Adipose tissue (tissue), 3 donors: Measurements from ENCODE around the gene THY1. TPM values are rescaled to one million over a fixed set of nuclear protein-coding genes. Genes with fewer than 3 reads are reported as not detected.
"Not testable (repeated sequence)": the region's sequence is repeated elsewhere in the genome, so short reads cannot be mapped to it uniquely, and the experiment has no call there.

Source experiments
- H3K27ac ChIP-seq: one replicate; pipeline ENCODE4 v1.5.1; 2013; ENCODE audit warnings: low read depth, low read length
- WGBS, 3 donors: extraction: QIAGEN DNeasy Blood & Tissue Kit; methylation state at CpG; one replicate each; pipeline ENCODE4 v1.1.7; 2013; 5-methylcytosine and 5-hydroxymethylcytosine counted together
- polyA plus RNA-seq, 3 donors: library from polyadenylated mRNA; stranded (reverse); fragments of 200-250 nt; gene quantifications; one replicate each; pipeline ENCODE4 v1.2.3, GENCODE V29; 2013
- donor health status: healthy with polysubstance abuse.
- donor health status: Bipolar disorder and iron deficiency.
- donor health status: healthy.

Gene THY1
- polyA plus RNA-seq, 3 donors, result 6.5 to 90.1 (median 46.9) TPM

- 1% methylated on average over 44 to 49 of the region's 49 CpGs for WGBS, 3 donors
- H3K27ac ChIP-seq, result no peak overlapping the region
Measured at GRCh38 chr11:119421941-119422808, 797 bp downstream of the THY1 start.

- no peak overlapping the region for H3K27ac ChIP-seq
- 28 to 38% (median 33%) methylated on average over 8 of the region's 8 CpGs for WGBS, 3 donors
Measured at GRCh38 chr11:119421351-119421750, 1.6 kb downstream of the THY1 start.

- no peak overlapping the region for H3K27ac ChIP-seq
- 70 to 88% (median 83%) methylated on average over 8 of the region's 8 CpGs for WGBS, 3 donors
Measured at GRCh38 chr11:119420631-119421030, 2.3 kb downstream of the THY1 start.

DNA sequence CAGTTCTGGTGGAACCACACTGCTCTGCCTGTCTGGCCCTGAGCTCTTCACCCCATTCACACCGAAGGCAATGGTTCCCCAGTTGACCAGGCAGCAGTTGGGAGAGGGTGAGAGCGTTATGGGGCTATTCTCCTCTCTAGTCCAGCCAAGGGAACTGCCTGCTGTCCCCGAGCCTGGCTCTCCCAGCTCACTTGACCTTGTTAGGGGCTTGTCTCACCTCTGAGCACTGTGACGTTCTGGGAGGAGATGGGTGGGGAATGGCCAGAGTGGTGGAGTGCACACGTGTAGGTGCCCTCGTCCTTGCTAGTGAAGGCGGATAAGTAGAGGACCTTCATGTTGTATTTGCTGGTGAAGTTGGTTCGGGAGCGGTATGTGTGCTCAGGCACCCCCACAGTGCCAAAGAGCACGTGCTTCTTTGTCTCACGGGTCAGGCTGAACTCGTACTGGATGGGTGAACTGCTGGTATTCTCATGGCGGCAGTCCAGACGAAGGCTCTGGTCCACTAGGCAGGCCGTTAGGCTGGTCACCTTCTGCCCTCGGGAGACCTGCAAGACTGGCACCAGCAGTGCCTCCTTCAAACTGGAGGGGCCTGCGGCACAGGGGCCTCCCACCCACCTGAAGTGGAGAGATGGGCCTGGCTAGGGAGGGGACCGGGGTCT lies 3.0 kb downstream of the THY1 start:
- no peak overlapping the region for H3K27ac ChIP-seq
- 75 to 86% (median 76%) methylated on average over 18 of the region's 18 CpGs for WGBS, 3 donors

- 76 to 85% (median 83%) methylated on average over 5 of the region's 5 CpGs for WGBS, 3 donors
- H3K27ac ChIP-seq, result no peak overlapping the region
Measured at GRCh38 chr11:119419246-119419645, 3.7 kb downstream of the THY1 start.

GRCh38 chr11:119418759-119419158 lies 4.2 kb downstream of the THY1 start:
- no peak overlapping the region for H3K27ac ChIP-seq
- WGBS, 3 donors, result 78 to 96% (median 87%) methylated on average over 4 of the region's 4 CpGs

DNA sequence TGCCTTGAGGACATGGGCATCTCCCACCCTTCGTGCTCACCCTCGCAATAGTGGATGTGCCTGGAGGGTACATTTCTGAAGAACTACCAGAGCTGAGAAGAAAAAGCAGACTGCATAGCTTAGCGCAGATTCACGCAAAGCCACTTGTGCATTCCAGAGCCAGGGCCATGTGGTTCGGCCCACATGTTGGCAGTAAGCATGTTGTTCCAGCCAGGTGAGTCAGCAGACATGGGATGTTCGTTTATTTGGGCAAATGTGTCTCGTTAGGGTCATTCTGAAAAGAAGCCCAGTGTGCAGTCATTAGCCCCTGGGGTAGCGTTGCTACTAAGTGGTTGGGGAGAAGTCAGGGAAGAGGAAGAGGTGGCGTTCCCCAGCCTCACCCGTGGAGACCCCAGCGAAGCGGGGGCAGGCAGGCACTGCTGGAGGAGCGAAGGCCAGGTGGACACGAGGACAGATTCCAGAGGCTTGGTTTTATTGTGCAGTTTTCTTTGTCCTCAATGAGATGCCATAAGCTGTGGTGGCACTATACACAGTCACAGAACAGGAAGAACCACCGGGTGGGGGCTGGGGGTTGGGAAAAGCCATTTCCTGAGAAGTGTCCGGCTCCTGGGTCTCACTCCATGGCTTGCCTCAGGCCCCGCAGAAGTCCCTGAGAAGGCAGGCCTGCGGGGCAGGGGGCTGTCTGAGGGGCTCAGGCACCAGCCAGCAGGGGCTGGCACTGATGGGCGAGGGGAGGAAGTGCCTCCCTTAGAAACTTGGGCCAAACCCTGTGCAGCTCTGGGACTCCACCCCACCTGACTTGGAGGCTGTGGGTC lies 5.0 kb downstream of the THY1 start:
- peak overlapping the region; percentile 23 for H3K27ac ChIP-seq
- WGBS, 3 donors, result 69 to 83% (median 69%) methylated on average over 19 of the region's 19 CpGs

DNA sequence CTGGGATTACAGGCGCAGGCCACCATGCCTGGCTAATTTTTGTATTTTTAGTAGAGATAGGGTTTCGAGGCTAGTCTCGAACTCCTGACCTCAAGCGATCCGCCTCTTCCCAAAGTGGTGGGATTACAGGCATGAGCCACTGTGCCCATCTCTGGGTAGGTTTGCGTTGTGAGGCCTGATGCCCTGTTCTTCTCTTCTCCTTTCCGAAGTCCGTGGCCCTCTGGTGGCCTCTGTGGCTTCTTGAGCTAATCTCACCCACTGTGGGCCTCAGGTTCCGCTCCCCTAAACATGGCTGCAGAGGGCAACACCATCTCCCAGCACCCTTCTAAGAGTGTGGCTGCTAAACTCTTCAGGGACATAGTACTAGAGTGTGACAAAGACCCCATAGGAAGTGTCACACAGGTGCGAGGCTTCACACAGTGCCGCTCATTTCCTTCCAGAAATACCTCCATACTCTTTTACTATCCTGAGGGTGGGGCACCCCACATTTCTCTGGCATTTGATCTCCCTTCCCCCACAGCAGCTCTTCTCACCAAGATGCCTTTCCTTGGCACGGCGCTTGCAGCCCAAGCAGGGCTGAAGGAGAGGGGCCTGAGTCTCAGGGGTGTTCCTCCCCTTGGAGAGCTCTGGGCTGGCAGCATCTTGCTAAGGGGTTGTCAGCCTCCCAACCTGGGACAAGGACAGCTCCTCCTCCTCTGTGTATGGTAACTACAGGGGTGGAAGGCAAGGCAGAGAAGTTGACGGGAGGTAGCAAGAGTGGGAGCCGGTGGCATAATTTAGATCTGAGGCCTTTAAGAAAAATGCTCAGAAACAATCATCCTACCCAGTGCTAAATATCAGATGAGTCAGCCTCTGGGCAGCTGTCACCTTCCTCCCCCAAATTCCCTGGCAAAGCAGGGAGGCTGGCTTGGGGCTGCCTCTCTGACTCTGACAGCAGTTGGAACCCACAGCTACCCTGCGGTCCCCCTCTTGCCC lies 6.1 kb downstream of the THY1 start:
- 78 to 84% (median 82%) methylated on average over 15 to 16 of the region's 16 CpGs for WGBS, 3 donors
- no peak overlapping the region for H3K27ac ChIP-seq

DNA sequence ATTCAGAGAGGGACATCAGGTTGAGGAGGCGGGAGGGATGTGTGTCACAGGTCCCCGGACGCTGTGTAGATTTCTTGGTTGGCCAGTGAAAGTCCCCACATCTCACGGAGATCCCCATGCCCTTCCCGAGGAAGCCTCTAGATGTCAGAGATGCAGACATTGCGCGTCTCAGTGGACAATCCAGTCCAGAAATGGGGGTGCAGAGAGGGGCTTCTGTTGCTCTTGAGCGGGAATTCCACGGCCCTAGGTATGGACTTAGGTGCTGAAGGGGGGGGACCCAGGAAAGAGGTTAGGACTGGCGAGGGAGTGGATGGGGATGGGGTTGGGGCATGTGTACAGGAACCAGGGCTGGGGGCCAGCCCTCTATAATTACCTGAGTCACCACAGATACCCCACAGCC lies 7.0 kb downstream of the THY1 start:
- WGBS, 3 donors, result 92% methylated on average over 10 of the region's 10 CpGs
- no peak overlapping the region for H3K27ac ChIP-seq

DNA sequence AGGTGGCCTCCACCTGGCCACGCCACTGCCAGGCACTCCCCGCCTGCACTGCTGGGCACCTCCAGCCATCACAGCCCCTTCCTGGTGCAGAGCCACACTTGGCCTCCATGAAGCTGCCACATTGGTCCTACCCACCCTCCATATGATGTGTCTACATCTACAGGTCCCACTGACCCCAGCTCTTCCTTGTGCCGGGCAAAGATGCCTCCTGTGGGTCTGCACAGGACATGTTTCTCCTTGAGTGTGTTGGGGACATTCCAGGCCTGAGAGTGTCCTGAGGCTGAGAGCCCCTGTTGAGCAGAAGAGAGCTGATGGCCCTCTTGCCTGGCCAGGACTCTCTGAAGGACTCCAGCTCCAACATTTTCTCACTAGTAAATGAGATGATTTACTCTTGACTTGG lies 7.5 kb downstream of the THY1 start:
- H3K27ac ChIP-seq, result no peak overlapping the region
- WGBS, 3 donors, result 88 to 95% (median 90%) methylated on average over 3 of the region's 3 CpGs

- no peak overlapping the region for H3K27ac ChIP-seq
Measured at GRCh38 chr11:119414734-119415133, 8.2 kb downstream of the THY1 start.

DNA sequence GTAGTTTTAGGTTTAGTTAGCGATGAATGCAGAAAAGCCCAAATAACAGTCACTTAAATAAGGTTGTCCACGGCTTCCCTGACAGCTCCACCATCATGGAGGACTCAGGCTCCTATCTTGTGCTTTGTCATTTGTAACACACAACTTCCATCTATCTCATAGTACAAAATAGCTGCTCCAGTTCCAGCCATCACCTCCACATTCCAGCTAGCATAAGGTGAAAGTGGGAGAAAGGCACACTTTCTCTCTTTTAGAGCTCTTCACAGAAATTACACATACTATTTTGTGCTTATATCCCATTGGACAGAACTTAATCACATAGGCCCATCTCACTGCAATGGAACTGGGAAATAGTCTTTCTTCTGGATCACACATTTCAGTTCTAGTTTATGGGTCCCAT lies 8.7 kb downstream of the THY1 start:
- WGBS, 3 donors, result 87 to 97% (median 94%) methylated on average over 2 of the region's 2 CpGs
- no peak overlapping the region for H3K27ac ChIP-seq

DNA sequence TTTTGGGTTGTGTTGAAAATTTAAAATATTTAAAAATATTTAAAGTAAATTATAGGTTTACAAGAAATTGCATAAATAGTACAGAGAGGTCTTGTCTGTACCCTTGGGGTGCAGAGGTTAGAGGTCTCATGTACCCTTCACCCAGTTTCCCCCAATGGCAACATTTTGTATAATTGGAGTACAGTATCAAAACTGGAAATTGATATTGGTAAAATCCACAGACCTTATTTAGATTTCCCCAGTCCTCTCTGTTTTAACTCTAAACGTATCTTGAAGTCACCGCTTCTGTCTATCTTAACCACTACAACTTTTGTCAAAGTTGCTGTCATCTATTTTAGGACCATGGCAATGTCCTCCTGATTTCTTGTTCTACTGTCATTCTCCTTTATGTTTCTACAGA lies 10.9 kb downstream of the THY1 start:
- no peak overlapping the region for H3K27ac ChIP-seq
- WGBS, 3 donors, result 94 to 97% (median 97%) methylated on average over 2 of the region's 2 CpGs

- 90 to 100% (median 92%) methylated on average over 1 of the region's 1 CpG for WGBS, 3 donors
- no peak overlapping the region for H3K27ac ChIP-seq
Measured at GRCh38 chr11:119410501-119410900, 12.5 kb downstream of the THY1 start.

DNA sequence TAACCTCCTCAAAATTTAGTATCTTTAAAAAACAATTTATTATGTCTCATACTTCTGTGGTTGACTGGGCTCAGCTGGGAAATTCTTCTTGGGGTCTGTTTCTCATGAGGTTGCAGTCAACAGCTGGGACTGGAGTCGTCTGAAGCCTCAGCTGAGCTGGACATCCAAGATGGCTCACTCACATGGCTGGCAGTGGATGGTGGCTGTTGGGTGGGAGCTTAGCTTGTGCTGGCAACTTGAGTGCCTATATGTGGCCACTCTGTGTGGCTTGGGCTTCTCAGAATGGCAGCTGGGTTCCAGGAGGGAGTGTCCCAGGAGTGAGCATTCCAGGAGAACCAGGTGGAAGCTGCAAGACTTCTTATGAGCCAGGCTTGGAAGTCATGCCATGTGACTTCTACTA lies 13.2 kb downstream of the THY1 start:
- 73 to 82% (median 82%) methylated on average over 1 of the region's 1 CpG for WGBS, 3 donors
- H3K27ac ChIP-seq, result no peak overlapping the region

DNA sequence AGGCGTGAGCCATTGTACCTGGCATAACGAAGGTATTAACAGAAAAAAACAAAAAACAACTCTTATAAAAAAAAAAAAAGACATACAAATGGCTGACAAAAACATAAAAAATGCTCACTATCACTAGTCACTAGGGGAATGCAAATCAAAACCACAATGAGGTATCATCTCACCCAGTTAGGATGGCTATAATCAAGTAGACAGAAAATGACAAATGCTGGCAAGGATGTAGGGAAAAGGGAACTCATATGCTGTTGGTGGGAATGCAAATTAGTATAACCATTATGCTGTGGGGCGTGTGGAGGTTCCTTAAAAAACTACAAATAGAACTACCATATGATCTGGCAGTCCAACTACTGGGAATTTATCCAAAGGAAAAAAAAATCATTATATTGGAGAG lies 17.0 kb downstream of the THY1 start:
- H3K27ac ChIP-seq, result no peak overlapping the region
- WGBS, 3 donors, result 85 to 92% (median 88%) methylated on average over 3 of the region's 3 CpGs

DNA sequence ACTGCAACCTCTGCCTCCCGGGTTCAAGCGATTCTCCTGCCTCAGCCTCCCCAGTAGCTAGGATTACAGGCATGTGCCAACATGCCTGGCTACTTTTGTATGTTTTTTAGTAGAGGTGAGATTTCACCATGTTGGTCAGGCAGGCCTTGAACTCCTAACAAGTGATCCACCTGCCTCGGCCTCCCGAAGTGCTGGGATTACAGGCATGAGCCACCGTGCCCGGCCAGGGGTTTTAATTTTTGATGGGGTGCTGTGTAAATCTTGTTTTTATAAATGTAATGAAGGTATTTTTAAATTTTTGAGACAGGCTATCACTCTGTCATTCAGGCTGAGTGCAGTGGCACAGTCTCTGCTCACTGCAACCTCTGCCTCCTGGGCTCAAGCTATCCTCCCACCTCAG lies 17.5 kb downstream of the THY1 start:
- H3K27ac ChIP-seq, result not testable (repeated sequence)
- WGBS, 3 donors, result 93 to 98% (median 94%) methylated on average over 6 of the region's 6 CpGs

GRCh38 chr11:119404872-119405271 lies 18.1 kb downstream of the THY1 start:
- 57 to 90% (median 84%) methylated on average over 2 of the region's 2 CpGs for WGBS, 3 donors
- no peak overlapping the region for H3K27ac ChIP-seq
